ENCODE data around the gene CLASP1.
"Not testable (repeated sequence)": the region's sequence is repeated elsewhere in the genome, so short reads cannot be mapped to it uniquely, and the experiment has no call there.

The CLASP1 gene

GRCh38 chr2:121319941-121320340 is 329.3 kb downstream of the CLASP1 start:
- DNase-seq (ENCODE audit: low spot score), result no peak

- DNase-seq (ENCODE audit: low spot score), result no peak
Measured at GRCh38 chr2:121316986-121317385, 332.3 kb downstream of the CLASP1 start.

DNA sequence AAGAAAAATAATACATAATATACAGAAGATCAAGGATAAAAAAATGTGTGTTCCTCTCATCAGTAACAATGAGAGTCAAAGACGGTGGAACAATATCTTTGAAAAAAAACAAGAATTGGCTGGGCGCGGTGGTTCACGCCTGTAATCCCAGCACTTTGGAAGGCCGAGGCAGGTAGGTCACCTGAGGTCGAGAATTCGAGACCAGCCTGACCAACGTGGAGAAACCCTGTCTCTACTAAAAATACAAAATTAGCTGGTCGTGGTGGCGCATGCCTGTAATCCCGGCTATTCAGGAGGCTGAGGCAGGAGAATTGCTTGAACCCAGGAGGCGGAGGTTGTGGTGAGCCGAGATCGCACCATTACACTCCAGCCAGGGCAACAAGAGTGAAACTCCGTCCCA is 335.6 kb downstream of the CLASP1 start:
- not testable (repeated sequence) for DNase-seq (ENCODE audit: low spot score)

- no peak for DNase-seq (ENCODE audit: low spot score)
Measured at GRCh38 chr2:121309801-121310200, 339.5 kb downstream of the CLASP1 start.

DNA sequence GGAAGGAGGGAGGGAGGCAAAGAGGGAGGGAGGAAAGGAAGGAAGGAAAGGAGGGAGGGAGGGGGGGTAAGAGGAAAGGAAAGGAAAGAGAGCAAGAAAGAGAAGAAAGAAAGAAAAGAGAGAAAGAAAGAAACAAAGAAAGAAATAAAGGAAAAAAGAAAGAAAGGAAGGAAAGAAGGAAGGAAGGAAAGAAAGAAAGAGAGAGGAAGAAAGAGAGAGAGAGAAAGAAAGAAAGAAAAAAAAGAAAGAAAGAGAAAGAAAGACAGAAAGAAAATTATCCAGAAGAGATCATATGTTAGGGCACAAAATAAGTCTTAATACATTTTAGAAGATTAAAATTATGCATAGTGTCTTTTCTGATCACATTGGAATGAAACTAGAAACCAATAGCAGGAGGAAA is 339.9 kb downstream of the CLASP1 start:
- DNase-seq (ENCODE audit: low spot score), result no peak

DNA sequence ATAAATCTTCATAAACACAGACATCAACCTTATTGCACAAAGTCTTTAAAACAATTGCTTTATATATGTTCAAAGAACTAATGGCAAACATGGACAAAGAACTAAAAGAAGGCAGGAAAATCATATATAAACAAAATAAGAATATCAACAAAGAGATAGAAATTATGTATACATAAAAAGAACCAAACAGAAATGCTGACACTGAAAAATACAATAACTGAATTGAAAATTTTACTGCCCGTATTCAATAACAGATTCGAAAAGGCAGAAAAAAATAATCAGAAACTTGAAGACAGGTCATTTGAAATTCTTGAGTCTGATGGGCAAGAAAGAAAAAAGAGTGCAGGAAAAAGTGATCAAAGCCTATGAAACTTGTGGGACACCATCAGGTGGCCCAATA is 342.2 kb downstream of the CLASP1 start:
- no peak for DNase-seq (ENCODE audit: low spot score)

DNA sequence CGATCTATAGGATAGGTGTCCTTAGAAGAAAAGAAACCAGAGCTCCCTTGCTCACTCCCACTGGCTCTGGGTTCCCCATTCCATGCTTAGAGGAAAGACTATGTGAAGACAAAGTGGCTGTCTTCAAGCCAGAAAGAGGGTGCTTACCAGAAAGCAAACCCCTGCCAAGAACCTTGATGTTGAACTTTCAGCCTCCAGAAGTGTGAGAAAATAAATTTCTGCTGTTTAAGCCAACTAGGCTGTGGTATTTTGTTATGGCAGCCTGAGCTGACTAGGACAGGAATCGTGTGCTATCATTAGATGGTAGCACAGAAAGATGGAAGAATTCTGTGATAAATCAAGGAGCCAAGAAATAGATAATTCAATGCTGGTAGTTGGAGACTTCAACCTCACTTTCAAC is 344.3 kb downstream of the CLASP1 start:
- DNase-seq (ENCODE audit: low spot score), result no peak

DNA sequence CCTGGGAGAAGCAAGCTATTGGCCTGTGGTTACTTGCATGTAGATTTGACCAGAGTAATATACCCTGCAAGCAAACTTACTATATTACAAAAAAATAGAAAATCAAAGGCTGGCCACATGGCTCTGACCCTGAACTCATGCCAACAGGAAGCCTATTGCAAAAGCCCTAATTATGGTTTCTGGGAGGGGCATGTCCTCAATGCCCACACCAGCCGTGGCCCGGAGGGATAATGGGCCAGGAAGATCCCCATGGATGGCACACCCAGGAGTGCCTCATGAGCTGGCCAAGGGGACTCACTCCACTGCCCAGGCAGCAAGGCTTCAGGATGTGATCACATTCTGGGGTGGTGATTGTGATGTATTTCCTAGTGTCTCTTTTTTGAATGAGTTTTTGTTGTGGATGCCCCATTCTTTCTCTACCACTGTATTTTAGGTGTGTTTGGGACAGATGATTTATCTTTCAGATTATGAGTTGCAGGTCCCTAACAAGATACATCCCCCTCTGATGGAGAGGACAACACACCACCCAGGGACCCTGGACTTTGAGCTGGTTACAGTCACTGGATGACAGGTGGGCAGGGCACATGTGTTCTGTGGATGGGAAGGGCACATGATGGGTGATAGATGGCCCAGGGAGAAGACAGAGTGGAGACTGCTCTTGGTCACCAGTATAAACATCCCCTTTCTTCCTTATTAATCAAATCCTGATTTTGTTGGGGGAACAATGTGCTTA is 345.6 kb downstream of the CLASP1 start:
- DNase-seq (ENCODE audit: low spot score), result no peak

GRCh38 chr2:121301190-121301589 is 348.1 kb downstream of the CLASP1 start:
- not testable (repeated sequence) for DNase-seq (ENCODE audit: low spot score)

GRCh38 chr2:121298476-121298875 is 350.8 kb downstream of the CLASP1 start:
- no peak for DNase-seq (ENCODE audit: low spot score)

- DNase-seq (ENCODE audit: low spot score), result not testable (repeated sequence)
Measured at GRCh38 chr2:121297866-121298265, 351.4 kb downstream of the CLASP1 start.

DNA sequence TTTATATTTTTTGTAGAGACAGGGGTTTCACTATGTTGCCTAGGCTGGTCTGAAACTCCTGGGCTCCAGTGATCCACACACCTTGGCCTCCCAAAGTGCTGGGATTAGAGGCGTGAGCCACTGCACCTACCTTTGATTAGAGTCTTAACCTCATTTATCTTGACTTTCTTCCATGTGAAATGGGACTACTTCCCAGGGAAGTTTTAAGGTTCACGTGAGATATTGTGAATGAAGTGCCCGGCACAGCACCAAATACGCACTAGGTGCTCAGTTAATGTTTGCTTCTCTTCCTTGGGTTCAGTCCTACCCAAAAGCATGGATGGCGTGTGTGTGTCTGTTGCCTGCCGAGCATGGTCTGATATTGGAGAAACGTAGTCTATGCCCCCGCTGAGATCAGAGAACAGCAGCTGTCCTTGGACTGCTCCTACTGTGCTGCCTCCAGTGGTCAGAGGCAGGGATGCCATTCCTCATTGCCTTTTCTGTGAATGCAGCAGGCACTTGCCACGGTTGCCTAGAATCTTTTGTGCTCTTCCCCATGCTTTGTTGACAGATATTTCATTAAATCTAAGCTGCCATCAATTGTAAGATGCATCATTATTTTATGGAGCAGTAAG is 351.9 kb downstream of the CLASP1 start:
- DNase-seq (ENCODE audit: low spot score), result peak; percentile 54

DNA sequence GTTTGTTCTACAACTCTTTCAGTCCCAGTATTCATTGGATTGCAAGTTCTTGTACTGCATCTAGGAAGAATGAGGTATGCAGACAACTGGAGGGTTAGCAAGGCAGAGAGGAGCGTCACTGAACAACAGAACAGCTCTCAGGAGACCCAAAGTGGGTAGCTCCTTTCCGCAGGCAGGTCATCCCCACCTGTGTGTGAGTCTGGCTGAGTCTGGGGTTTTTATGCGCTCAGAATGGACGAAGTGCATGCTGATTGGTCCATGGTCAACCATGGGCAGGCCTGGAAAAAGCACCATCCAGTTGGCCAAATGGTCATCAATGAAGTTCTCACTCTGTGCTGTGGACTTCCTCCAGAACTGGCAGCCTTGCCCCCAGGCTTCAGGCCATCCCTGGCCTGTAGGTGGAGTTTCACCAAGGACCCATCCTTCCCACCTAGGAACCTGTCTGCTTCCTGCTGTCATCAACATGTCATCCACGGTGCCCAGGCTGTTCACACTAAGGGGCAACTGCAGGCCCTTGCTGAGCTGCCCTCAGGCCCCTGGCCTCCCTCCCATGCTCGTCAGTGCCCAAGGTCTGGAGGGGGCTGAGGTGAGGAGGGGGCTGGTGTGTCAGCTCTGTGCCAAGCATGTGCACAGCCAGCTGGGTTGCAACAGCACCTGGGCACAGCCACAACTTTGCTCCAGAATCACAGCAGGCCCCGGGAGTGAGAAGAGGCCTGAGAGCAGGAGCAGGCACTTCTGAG is 353.2 kb downstream of the CLASP1 start:
- no peak for DNase-seq (ENCODE audit: low spot score)

- DNase-seq (ENCODE audit: low spot score), result no peak
Measured at GRCh38 chr2:121294881-121295840, 354.1 kb downstream of the CLASP1 start.

DNA sequence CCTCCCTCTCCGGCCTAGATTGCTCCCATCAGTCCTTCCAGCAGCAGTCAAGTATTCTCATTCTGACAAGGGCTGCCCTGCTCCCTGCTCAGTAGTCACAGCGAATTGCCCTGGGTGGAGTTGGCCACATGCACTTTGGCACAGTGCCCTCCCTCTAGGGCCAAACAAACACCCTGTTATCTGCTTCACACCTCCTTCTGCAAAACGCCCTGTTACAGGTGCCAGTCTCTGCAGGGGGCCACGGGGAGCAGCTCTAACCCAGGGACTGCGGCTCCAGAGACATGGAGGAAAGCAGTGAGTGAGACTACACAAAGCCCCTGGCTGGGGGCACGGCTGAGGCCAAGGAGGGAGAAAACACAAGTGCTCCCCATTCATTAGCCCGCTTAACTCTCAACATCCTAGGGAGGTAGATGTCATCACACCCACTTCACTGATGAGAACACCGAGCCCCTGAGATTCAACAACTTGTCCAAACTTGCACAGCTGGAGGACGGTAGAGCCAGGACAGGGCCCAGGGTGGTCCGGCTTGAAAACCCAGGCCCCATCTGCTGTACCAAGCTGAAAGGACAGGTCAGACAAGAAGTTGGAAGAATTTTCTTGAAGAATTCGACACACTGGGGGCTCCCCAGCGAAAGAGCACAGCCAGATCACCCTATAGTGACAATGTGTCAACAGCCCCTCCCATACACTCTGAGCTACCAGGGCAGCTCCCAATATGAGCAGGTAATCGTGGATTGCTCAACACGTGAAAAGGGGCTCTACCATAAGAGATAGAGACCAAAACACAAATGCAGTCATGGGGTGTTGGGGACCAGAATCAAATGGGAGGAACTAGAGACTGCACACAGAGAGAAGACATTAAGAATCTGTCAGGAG is 355.6 kb downstream of the CLASP1 start:
- no peak for DNase-seq (ENCODE audit: low spot score)

- no peak for DNase-seq (ENCODE audit: low spot score)
Measured at GRCh38 chr2:121291251-121291580, 358.0 kb downstream of the CLASP1 start.

DNA sequence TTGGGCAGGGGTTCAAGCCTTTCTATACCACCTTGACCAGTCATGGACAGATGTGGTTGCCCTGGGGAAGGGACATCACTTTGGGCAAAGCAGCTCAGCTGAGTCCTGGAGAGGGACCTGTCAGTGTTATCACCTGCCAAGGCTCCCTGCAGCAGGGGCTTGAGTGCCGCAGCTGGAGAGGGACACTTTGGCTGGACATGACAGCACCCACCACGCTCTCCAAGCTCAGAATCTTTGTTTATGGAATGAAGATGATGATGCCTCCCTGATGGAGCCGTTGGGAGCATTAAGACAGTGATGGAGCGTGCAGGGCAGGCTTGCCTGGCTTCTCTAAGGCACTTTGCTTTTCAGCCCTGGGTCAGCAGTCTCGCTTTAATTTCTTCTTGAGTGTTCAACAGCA is 360.0 kb downstream of the CLASP1 start:
- DNase-seq (ENCODE audit: low spot score), result no peak

GRCh38 chr2:121288454-121289231 is 360.6 kb downstream of the CLASP1 start:
- no peak for DNase-seq (ENCODE audit: low spot score)

- DNase-seq (ENCODE audit: low spot score), result no peak
Measured at GRCh38 chr2:121287956-121288355, 361.3 kb downstream of the CLASP1 start.
